ENCODE measurements around the gene SSBP4.

SSBP4 gene

GRCh38 chr19:18440936-18441803 lies 22.0 kb downstream of the SSBP4 start:
- TF ChIP-seq SIN3A (IDR thresholded peaks at IDR 0.05; ENCODE audit: borderline replicate concordance, insufficient read depth, low read length) (no peak), POLR2AphosphoS5 (IDR thresholded peaks at IDR 0.05; ENCODE audit: low read depth, low read length) (no peak), FOXP2 (optimal IDR thresholded peaks at IDR 0.05; ENCODE audit: borderline replicate concordance, extremely low read depth, extremely low read length, insufficient read depth) (no peak), REST (IDR thresholded peaks at IDR 0.05; ENCODE audit: insufficient read depth in 1 of 2, low read depth in 2 of 2, low read length in 2 of 2) (no peak), TAF1 (IDR thresholded peaks at IDR 0.05; ENCODE audit: borderline replicate concordance, insufficient read depth, low read length) (no peak)

GRCh38 chr19:18441804-18442788 lies 22.9 kb downstream of the SSBP4 start:
- TF ChIP-seq REST (IDR thresholded peaks at IDR 0.05; ENCODE audit: insufficient read depth in 1 of 2, low read depth in 2 of 2, low read length in 2 of 2), result no peak
- no peak for TF ChIP-seq POLR2AphosphoS5 (IDR thresholded peaks at IDR 0.05; ENCODE audit: low read depth, low read length)
- no peak for TF ChIP-seq TAF1 (IDR thresholded peaks at IDR 0.05; ENCODE audit: borderline replicate concordance, insufficient read depth, low read length)
- no peak for TF ChIP-seq FOXP2 (optimal IDR thresholded peaks at IDR 0.05; ENCODE audit: borderline replicate concordance, extremely low read depth, extremely low read length, insufficient read depth)
- TF ChIP-seq SIN3A (IDR thresholded peaks at IDR 0.05; ENCODE audit: borderline replicate concordance, insufficient read depth, low read length), result no peak

GRCh38 chr19:18442941-18443340 lies 23.7 kb downstream of the SSBP4 start:
- TF ChIP-seq POLR2AphosphoS5 (IDR thresholded peaks at IDR 0.05; ENCODE audit: low read depth, low read length) (no peak), SIN3A (IDR thresholded peaks at IDR 0.05; ENCODE audit: borderline replicate concordance, insufficient read depth, low read length) (no peak), TAF1 (IDR thresholded peaks at IDR 0.05; ENCODE audit: borderline replicate concordance, insufficient read depth, low read length) (no peak), FOXP2 (optimal IDR thresholded peaks at IDR 0.05; ENCODE audit: borderline replicate concordance, extremely low read depth, extremely low read length, insufficient read depth) (no peak), REST (IDR thresholded peaks at IDR 0.05; ENCODE audit: insufficient read depth in 1 of 2, low read depth in 2 of 2, low read length in 2 of 2) (no peak)

- no peak for TF ChIP-seq TAF1 (IDR thresholded peaks at IDR 0.05; ENCODE audit: borderline replicate concordance, insufficient read depth, low read length)
- no peak for TF ChIP-seq SIN3A (IDR thresholded peaks at IDR 0.05; ENCODE audit: borderline replicate concordance, insufficient read depth, low read length)
- TF ChIP-seq REST (IDR thresholded peaks at IDR 0.05; ENCODE audit: insufficient read depth in 1 of 2, low read depth in 2 of 2, low read length in 2 of 2), result no peak
- no peak for TF ChIP-seq FOXP2 (optimal IDR thresholded peaks at IDR 0.05; ENCODE audit: borderline replicate concordance, extremely low read depth, extremely low read length, insufficient read depth)
- no peak for TF ChIP-seq POLR2AphosphoS5 (IDR thresholded peaks at IDR 0.05; ENCODE audit: low read depth, low read length)
Observed at GRCh38 chr19:18443406-18443805, 24.2 kb downstream of the SSBP4 start.

All from PFSK-1 (cell line).